NCI-H146 treated with DMSO at 0.1 percent for 48 hours (cell line): ENCODE measurements around the gene PIAS1.
A peak's percentile ranks its signal among the peaks of the same experiment; 100 is the strongest.
"Not testable (repeated sequence)": the region's sequence is repeated elsewhere in the genome, so short reads cannot be mapped to it uniquely, and the experiment has no call there.

ENCODE experiments used
- DNase-seq: peaks from one replicate; lab custom pipeline; 2025; ENCODE audit not compliant: unreplicated experiment; lab: John Stamatoyannopoulos, UW

Gene PIAS1

GRCh38 chr15:68034081-68034480 lies 20.0 kb upstream of the PIAS1 start:
- DNase-seq: no peak

GRCh38 chr15:68034719-68035293 lies 19.3 kb upstream of the PIAS1 start:
- DNase-seq: no peak

- DNase-seq: no peak
These were observed 15.9 kb upstream of the PIAS1 start for GRCh38 chr15:68038246-68038645.

GRCh38 chr15:68040144-68040543 lies 14.0 kb upstream of the PIAS1 start:
- no peak for DNase-seq

- no peak for DNase-seq
These were observed 11.8 kb upstream of the PIAS1 start for GRCh38 chr15:68042156-68042854.

GRCh38 chr15:68042855-68043222 lies 11.3 kb upstream of the PIAS1 start:
- no peak for DNase-seq

- DNase-seq: no peak
These were observed 8.5 kb upstream of the PIAS1 start for GRCh38 chr15:68045289-68046265.

- no peak for DNase-seq
These were observed 6.3 kb upstream of the PIAS1 start for GRCh38 chr15:68047826-68048225.

GRCh38 chr15:68051109-68051508 lies 3.0 kb upstream of the PIAS1 start:
- no peak for DNase-seq

GRCh38 chr15:68051907-68052306 lies 2.2 kb upstream of the PIAS1 start:
- no peak for DNase-seq

- DNase-seq: no peak
These were observed 1.7 kb upstream of the PIAS1 start for GRCh38 chr15:68052431-68052830.

- DNase-seq: no peak
These were observed 1.1 kb upstream of the PIAS1 start for GRCh38 chr15:68053001-68053400.

GRCh38 chr15:68054628-68055223 lies 611 bp downstream of the PIAS1 start:
- peak; percentile 14 for DNase-seq

- DNase-seq: no peak
These were observed 1.1 kb downstream of the PIAS1 start for GRCh38 chr15:68055224-68055705.

- no peak for DNase-seq
These were observed 2.2 kb downstream of the PIAS1 start for GRCh38 chr15:68056097-68056865.

GRCh38 chr15:68057034-68057433 lies 2.9 kb downstream of the PIAS1 start:
- DNase-seq: no peak

- DNase-seq: no peak
These were observed 3.6 kb downstream of the PIAS1 start for GRCh38 chr15:68057758-68058157.

GRCh38 chr15:68058970-68059369 lies 4.9 kb downstream of the PIAS1 start:
- not testable (repeated sequence) for DNase-seq

- DNase-seq: no peak
These were observed 5.5 kb downstream of the PIAS1 start for GRCh38 chr15:68059630-68060029.

GRCh38 chr15:68061171-68061570 lies 7.1 kb downstream of the PIAS1 start:
- DNase-seq: no peak

GRCh38 chr15:68061602-68062001 lies 7.5 kb downstream of the PIAS1 start:
- DNase-seq: no peak
